Measurements from ENCODE around the gene KY.

KY gene

GRCh38 chr3:134649106-134649705 is 1.6 kb downstream of the KY start:
- Histone ChIP-seq H3K36me3 (replicated peaks; ENCODE audit: low read depth, low read length) (no peaks in the 10 kb centered on the region), H3K4me1 (ENCODE audit: low read length) (no peaks in the 10 kb centered on the region), H3K27me3 (ENCODE audit: low read depth, low read length) (peaks cover 6% of the 10 kb centered on the region; the same call in 1 of the 2 replicates), H3K27ac (ENCODE audit: low read length) (no peak overlapping the region), H3K4me2 (ENCODE audit: low read length) (no peak overlapping the region), H3K79me2 (ENCODE audit: low read length) (no peaks in the 10 kb centered on the region), H4K20me1 (ENCODE audit: insufficient read depth, low read length) (no peaks in the 10 kb centered on the region), H3K9ac (ENCODE audit: low read length) (no peak overlapping the region), H3K9me3 (ENCODE audit: insufficient read depth, low read length) (no peaks in the 10 kb centered on the region), H2AFZ (ENCODE audit: low read depth, low read length) (no peak overlapping the region), H3K4me3 (ENCODE audit: low read length) (no peak overlapping the region)
- TF ChIP-seq CTCF (IDR thresholded peaks at IDR 0.05; ENCODE audit: low read depth, low read length) (no peak), EZH2phosphoT487 (IDR thresholded peaks at IDR 0.05; ENCODE audit: low read depth) (no peak)

GRCh38 chr3:134647902-134648760 is 2.7 kb downstream of the KY start:
- no peaks in the 10 kb centered on the region for H3K9me3 ChIP-seq (ENCODE audit: insufficient read depth, low read length)
- no peak overlapping the region for H3K4me3 ChIP-seq (ENCODE audit: low read length)
- no peaks in the 10 kb centered on the region for H3K36me3 ChIP-seq (replicated peaks; ENCODE audit: low read depth, low read length)
- no peaks in the 10 kb centered on the region for H3K79me2 ChIP-seq (ENCODE audit: low read length)
- H3K27me3 ChIP-seq (ENCODE audit: low read depth, low read length) = no peaks in the 10 kb centered on the region
- no peaks in the 10 kb centered on the region for H4K20me1 ChIP-seq (ENCODE audit: insufficient read depth, low read length)
- H3K27ac ChIP-seq (ENCODE audit: low read length) = no peak overlapping the region
- H3K4me1 ChIP-seq (ENCODE audit: low read length) = no peaks in the 10 kb centered on the region
- no peak overlapping the region for H3K4me2 ChIP-seq (ENCODE audit: low read length)
- no peak overlapping the region for H3K9ac ChIP-seq (ENCODE audit: low read length)
- no peak overlapping the region for H2AFZ ChIP-seq (ENCODE audit: low read depth, low read length)
- TF ChIP-seq CTCF (IDR thresholded peaks at IDR 0.05; ENCODE audit: low read depth, low read length) (no peak), EZH2phosphoT487 (IDR thresholded peaks at IDR 0.05; ENCODE audit: low read depth) (no peak)

GRCh38 chr3:134646086-134646485 is 4.7 kb downstream of the KY start:
- Histone ChIP-seq H3K9ac (ENCODE audit: low read length) (no peak overlapping the region), H3K9me3 (ENCODE audit: insufficient read depth, low read length) (no peaks in the 10 kb centered on the region), H3K4me2 (ENCODE audit: low read length) (no peak overlapping the region), H4K20me1 (ENCODE audit: insufficient read depth, low read length) (no peaks in the 10 kb centered on the region), H3K36me3 (replicated peaks; ENCODE audit: low read depth, low read length) (no peaks in the 10 kb centered on the region), H3K4me1 (ENCODE audit: low read length) (no peaks in the 10 kb centered on the region), H2AFZ (ENCODE audit: low read depth, low read length) (no peak overlapping the region), H3K27me3 (ENCODE audit: low read depth, low read length) (no peaks in the 10 kb centered on the region), H3K79me2 (ENCODE audit: low read length) (no peaks in the 10 kb centered on the region), H3K27ac (ENCODE audit: low read length) (no peak overlapping the region), H3K4me3 (ENCODE audit: low read length) (no peak overlapping the region)
- TF ChIP-seq CTCF (IDR thresholded peaks at IDR 0.05; ENCODE audit: low read depth, low read length) (no peak), EZH2phosphoT487 (IDR thresholded peaks at IDR 0.05; ENCODE audit: low read depth) (no peak)

- Histone ChIP-seq H2AFZ (ENCODE audit: low read depth, low read length) (no peak overlapping the region), H3K4me2 (ENCODE audit: low read length) (no peak overlapping the region), H3K9me3 (ENCODE audit: insufficient read depth, low read length) (no peaks in the 10 kb centered on the region), H3K27me3 (ENCODE audit: low read depth, low read length) (no peaks in the 10 kb centered on the region), H3K4me1 (ENCODE audit: low read length) (no peaks in the 10 kb centered on the region), H3K79me2 (ENCODE audit: low read length) (no peaks in the 10 kb centered on the region), H3K27ac (ENCODE audit: low read length) (no peak overlapping the region), H3K9ac (ENCODE audit: low read length) (no peak overlapping the region), H3K36me3 (replicated peaks; ENCODE audit: low read depth, low read length) (no peaks in the 10 kb centered on the region), H3K4me3 (ENCODE audit: low read length) (no peak overlapping the region), H4K20me1 (ENCODE audit: insufficient read depth, low read length) (no peaks in the 10 kb centered on the region)
- TF ChIP-seq EZH2phosphoT487 (IDR thresholded peaks at IDR 0.05; ENCODE audit: low read depth) (no peak), CTCF (IDR thresholded peaks at IDR 0.05; ENCODE audit: low read depth, low read length) (no peak)
Measured at GRCh38 chr3:134645515-134645914, 5.3 kb downstream of the KY start.

All from OCI-LY3 (cell line).